Activated CD4-positive, alpha-beta T cell treated with anti-CD3 and anti-CD28 coated beads, Interleukin-2, amount 50 U/mL, for 24 hours (primary cell): Measurements from ENCODE around the gene GRIP1.

ENCODE experiments used
- DNase-seq, 2 donors: peaks; one replicate each; pipeline ENCODE4 v3.0.0-alpha.2; 2020; ENCODE audit warnings: low read depth in 1 of 2, low spot score in 1 of 2

GRIP1 gene

DNA sequence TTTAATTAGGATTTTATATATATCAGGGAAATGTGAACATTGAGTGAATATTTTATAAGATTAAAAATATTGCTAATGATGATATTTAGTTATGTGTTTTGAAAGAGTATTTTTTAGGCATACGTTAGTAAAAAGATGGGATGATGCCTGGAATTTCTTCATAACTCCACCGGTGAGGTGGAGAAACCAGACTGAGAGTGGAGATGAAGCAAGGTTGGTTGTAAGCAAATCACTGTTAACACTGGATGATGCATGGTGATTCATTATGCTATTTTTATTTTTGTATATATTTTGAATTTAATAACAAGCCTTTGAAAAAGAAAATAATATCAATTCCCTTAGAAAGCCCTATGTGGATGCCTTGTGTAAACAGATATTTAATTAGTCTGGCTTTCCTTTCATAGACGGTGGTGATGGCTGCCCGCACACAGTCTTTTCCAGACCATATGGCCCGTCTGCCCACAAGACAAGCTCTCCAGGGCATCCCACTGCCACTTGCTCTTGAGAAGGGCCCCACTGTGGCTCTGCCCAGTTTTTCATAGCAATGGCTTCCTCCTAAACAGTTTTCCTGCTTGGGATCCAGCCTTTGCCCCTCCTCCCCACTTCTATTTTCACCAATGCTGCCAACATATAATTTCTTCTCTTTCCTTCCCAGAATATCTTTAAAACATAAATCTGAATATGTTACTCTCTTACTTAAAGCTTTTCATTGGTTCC, 281.1 kb downstream of the GRIP1 start:
- no peak for DNase-seq

- DNase-seq, result no peak
These were observed 285.0 kb downstream of the GRIP1 start for GRCh38 chr12:66393890-66394289.

- DNase-seq, result no peak
These were observed 286.5 kb downstream of the GRIP1 start for GRCh38 chr12:66392266-66392915.

DNA sequence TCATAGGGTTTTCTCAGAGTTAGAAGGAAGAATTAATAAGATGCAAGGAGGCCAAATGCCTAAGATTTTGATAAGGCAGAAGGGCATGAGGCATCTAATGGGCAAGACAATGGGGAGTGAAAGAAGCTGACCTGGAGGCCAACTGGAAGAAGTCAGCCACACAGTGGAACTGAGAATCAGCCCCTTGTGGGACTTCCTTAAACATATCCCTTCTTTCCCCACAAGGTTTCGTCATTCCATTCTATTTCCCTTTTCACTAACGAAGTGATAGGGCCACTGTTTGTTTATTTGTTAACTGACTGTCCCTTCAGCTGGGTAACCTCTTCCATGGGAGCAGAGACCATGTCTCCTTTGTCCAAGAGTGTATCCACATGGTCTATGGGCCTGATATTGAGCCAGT, 290.4 kb downstream of the GRIP1 start:
- DNase-seq, result no peak

DNA sequence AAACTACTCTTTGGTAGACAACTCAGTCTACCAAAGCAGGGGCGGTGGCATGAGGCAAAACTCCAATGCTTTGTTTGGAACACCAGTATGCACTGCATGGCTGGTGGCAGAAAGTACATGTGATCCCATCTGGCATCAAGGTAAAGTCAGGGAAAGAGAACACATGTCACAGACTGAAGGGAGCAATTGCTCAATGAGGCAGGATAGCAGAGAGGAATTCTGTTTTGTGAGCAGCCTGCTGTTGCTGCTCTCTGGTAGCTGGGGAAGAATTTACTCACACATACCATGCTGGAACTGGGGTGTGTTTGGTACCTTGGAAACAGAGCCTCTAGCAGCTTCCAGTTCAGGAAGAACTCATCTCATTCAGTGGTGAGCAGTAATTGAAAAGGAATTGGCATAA, 291.8 kb downstream of the GRIP1 start:
- DNase-seq, result no peak

DNA sequence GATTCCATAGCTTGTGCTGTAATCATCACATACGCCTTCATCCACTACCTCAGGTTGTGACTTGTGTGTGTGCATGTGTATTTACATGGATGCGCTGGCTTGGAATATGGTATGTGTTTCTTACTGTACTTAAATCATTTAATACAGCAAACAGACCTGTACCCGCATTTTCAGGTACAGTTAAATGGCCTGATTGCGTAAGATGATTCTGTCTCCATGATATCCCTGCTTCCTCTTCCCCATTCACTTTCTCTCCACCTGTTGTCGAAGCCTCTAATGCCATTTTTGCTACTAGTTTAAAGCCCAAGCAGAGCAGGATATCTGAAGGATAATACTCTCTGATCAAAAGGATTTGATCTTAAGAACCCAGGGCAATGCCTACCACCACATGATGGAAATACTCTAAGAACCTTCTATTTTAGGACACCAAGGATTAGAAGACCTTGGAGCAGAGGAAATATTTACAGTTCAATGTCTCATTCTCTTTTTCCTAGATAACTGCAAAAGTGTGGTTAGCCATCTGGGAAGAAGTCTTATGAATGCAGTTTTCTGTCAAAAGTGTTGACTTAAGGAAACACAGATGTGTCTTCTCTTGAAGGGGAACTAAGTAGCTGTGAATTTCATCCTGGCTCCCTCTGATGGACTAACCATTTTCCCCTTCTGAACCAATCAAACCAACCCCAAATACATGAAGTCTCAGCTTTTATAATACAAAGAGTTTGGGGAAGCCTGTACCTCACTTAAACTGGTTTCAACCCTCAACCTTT, 297.9 kb downstream of the GRIP1 start:
- no peak for DNase-seq

GRCh38 chr12:66379616-66380015, 299.3 kb downstream of the GRIP1 start:
- DNase-seq, result no peak

- no peak for DNase-seq
These were observed 303.3 kb downstream of the GRIP1 start for GRCh38 chr12:66375560-66375959.

DNA sequence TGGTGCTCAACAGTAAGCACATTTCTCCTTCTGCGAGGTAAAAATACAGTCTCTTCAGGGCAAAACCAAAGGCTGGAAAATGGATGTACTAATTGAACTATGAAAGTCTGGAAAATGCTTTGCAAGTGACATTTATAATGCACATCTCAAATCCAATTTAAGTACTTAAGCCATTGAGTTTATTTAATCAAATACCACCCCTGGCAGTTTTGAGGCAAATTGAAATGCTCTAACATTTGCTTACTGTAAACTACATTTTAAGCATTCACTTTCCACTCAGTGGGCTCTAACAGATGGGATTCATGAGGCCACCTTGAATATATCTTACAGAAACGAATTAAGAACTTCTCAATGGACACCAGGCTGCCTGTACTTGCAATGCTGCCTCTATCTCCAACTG, 306.9 kb downstream of the GRIP1 start:
- no peak for DNase-seq

- DNase-seq, result no peak
These were observed 311.7 kb downstream of the GRIP1 start for GRCh38 chr12:66367015-66367667.

GRCh38 chr12:66365718-66366490, 313.0 kb downstream of the GRIP1 start:
- no peak for DNase-seq

GRCh38 chr12:66361703-66362102, 317.2 kb downstream of the GRIP1 start:
- DNase-seq, result no peak

DNA sequence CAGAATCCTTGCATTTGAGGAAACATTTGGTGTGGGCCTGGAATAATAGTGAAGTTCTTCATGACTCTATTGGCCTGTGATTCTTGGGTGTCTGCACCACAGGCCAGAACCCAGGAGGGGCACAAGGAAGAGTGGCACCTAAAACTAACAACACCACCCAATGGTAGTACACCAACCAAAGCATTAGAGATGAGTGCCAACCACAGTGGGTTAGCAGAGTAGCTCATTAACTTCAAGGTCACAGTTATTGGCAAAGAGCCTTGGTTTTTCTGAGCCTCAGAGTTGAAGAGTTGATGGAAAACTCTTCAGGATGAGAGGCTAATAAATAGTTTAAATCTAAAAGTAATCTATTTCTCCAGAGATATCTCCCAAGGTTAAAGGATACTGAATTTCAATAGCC, 319.6 kb downstream of the GRIP1 start:
- DNase-seq, result no peak

- no peak for DNase-seq
These were observed 324.6 kb downstream of the GRIP1 start for GRCh38 chr12:66354291-66354690.

DNA sequence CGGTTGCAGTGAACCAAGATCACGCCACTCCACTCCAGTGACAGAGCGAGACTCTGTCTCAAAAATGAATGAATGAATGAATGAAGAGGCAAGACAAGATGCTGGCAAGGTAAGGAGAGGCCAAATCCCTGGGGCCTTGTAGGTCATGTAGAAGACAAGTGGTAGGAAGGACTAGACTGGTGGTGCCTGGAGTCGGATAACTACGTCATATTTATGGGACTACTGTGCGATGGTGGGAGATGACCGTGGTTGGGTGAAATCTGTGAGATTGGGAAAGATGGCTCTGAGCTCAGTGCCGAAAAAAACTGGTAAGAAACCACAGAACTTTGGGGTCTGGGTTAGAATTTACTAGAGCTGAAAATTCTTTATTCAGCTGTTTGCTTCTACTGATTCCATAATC, 326.0 kb downstream of the GRIP1 start:
- DNase-seq, result no peak

DNA sequence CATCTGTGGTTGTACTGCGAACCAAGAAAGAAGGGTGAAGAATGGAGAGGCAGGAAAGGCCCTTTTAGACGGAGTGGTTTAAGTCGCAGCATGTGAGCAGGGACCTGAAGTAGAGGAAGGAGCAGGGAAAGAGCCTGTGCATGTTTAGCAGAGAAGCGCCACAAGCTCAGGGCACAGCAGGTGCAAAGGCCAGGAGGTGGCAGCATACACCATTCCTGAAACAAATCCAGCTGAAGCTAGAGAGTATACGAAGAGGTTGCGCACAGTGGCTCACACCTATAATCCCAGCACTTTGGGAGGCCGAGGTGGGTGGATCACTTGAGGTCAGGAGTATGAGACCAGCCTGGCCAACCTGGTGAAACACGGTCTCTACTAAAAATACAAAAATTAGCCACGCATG, 326.7 kb downstream of the GRIP1 start:
- DNase-seq, result no peak

GRCh38 chr12:66351301-66351700, 327.6 kb downstream of the GRIP1 start:
- no peak for DNase-seq

- no peak for DNase-seq
These were observed 332.9 kb downstream of the GRIP1 start for GRCh38 chr12:66345956-66346355.

DNA sequence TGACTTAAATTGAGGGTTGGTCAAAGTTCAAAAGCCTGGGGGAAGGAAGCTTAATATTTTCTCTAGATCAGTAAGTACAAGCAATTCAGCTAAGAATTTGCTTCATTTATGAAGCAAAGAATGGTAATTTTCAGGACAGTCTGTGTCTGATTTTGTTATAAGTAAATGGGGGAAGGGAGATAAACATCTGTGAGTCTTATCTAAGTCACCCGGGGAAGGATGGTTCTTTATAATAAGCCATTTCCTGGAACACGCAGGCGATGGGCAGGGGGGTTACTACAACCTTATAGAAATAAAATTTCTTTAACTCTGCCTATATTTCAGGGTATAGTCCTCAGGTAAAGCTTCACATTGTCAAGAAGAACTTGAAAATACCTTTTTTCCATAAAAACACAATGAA, 333.7 kb downstream of the GRIP1 start:
- DNase-seq, result no peak

DNA sequence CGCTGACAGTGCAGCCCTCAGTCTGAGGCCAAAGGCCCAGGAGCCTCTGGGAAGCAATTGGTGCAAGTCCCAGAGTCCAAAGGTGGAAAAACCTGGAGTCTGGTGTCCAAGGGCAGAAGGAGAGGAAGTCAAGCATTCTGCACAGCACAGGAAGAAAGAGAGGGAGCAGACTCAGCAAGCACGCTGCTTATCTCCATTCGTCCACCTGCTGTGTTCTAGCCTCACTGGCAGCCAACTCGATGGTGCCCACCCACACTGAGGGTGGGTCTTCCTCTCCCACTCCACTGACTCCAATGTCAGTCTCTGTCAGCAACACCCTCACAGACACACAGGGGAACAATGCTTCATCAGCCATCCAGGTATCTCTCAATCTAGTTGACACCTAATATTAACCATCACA, 337.8 kb downstream of the GRIP1 start:
- no peak for DNase-seq

DNA sequence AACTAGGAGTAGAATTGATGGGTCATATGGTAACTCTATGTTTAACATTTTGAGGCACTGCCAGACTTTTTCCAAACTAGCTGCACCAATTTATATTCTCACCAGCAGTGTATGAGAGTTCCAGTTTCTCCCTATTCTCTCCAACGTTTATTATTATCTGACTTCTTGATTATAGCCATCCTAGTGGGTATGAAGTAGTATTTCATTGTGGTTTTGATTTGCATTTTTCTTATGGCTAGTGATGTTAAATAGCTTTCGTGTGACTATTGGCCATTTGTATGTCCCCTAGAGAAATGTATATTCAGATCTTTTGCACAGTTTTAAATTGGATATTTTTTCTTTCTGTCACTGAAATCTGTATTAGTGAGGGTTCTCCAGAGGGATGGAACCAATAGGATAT, 338.7 kb downstream of the GRIP1 start:
- no peak for DNase-seq
